HFFc6 (cell line): ENCODE results near the gene TOP2A. TPM values are rescaled to one million over a fixed set of nuclear protein-coding genes. Genes with fewer than 3 reads are reported as not detected.

ENCODE experiments used
- DNase-seq: peaks from one replicate; pipeline ENCODE4 v3.0.0-alpha.2; 2018
- H3K27ac Mint-ChIP-seq: 2 replicates; pipeline ENCODE4 v1.8.0; 2020; ENCODE audit warnings: mild to moderate bottlenecking, mixed read lengths
- H3K27me3 Mint-ChIP-seq: 2 replicates; pipeline ENCODE4 v1.8.0; 2021; ENCODE audit warnings: mild to moderate bottlenecking, moderate library complexity, mixed read lengths; ENCODE audit not compliant: insufficient read depth
- H3K36me3 Mint-ChIP-seq: 2 replicates; pipeline ENCODE4 v1.8.0; 2021; ENCODE audit warnings: low read depth, mixed read lengths
- H3K4me1 Mint-ChIP-seq: 2 replicates; pipeline ENCODE4 v1.8.0; 2020; ENCODE audit warnings: low read depth, mixed read lengths
- H3K4me3 Mint-ChIP-seq: 2 replicates; pipeline ENCODE4 v1.8.0; 2020; ENCODE audit warnings: mild to moderate bottlenecking, moderate library complexity, mixed read lengths
- H3K9me3 Mint-ChIP-seq: 2 replicates; pipeline ENCODE4 v1.8.0; 2020; ENCODE audit warnings: mild to moderate bottlenecking, mixed read lengths
- total RNA-seq, 6 experiments: library from RNA; stranded (reverse); fragmentation: NEBNext Ultra II Directional; extraction: Animal tissue kit (Norgen Biotek cat#: 25700); gene quantifications; 2 replicates in 1 of 6; 3 replicates in 5 of 6; pipeline ENCODE4 v1.2.3, GENCODE V29; 2021
- TF ChIP-seq, protein P1 (sequence below): fragments of 200-600 bp; sonication (generic); IDR thresholded peaks from 2 replicates; pipeline ENCODE4 v1.5.0; 2021; ENCODE audit warnings: antibody characterized with exemption, mild to moderate bottlenecking

TOP2A gene
- total RNA-seq, 6 experiments from 2014 or later = 73.2 to 170 (median 150) TPM

DNA sequence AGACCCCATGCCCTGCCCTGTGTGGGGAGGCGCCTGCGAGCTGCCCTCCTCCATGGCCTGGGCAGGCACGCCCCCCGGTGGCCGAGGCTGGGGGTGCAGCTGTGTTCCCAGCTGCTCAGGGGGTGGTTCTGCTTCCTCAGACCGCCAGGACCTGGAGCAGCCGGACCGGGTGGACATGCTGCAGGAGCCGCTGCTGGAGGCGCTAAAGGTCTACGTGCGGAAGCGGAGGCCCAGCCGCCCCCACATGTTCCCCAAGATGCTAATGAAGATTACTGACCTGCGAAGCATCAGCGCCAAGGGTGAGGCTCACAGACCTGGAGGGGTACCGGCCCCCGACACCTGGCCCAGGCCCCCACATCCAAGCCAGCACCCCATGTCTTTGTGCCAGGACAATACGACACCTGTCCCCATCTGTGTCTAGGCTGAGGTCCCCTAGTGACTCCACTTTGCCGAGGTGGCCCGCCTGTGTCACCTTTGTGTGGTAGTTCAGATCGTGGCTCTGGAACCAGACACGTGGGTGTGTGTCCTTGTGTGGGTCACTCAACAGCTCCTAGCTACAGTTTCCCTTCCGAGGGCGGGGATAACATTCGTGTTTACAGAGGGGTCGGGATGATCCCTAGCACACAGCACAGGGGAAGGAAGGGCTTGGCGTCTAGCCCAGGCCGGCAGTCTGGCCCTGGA lies 62.4 kb downstream of the TOP2A start:
- H3K9me3 Mint-ChIP-seq = no peaks in the 10 kb centered on the region
- H3K4me1 Mint-ChIP-seq = peaks cover 12% of the 10 kb centered on the region
- peaks cover 2% of the 10 kb centered on the region for H3K27me3 Mint-ChIP-seq
- peaks cover 9% of the 10 kb centered on the region for H3K36me3 Mint-ChIP-seq
- peak; percentile 33 for DNase-seq
- H3K4me3 Mint-ChIP-seq = no peak overlapping the region
- TF ChIP-seq, protein P1, sequence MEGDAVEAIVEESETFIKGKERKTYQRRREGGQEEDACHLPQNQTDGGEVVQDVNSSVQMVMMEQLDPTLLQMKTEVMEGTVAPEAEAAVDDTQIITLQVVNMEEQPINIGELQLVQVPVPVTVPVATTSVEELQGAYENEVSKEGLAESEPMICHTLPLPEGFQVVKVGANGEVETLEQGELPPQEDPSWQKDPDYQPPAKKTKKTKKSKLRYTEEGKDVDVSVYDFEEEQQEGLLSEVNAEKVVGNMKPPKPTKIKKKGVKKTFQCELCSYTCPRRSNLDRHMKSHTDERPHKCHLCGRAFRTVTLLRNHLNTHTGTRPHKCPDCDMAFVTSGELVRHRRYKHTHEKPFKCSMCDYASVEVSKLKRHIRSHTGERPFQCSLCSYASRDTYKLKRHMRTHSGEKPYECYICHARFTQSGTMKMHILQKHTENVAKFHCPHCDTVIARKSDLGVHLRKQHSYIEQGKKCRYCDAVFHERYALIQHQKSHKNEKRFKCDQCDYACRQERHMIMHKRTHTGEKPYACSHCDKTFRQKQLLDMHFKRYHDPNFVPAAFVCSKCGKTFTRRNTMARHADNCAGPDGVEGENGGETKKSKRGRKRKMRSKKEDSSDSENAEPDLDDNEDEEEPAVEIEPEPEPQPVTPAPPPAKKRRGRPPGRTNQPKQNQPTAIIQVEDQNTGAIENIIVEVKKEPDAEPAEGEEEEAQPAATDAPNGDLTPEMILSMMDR = peak; percentile 98
- H3K27ac Mint-ChIP-seq = no peak overlapping the region

DNA sequence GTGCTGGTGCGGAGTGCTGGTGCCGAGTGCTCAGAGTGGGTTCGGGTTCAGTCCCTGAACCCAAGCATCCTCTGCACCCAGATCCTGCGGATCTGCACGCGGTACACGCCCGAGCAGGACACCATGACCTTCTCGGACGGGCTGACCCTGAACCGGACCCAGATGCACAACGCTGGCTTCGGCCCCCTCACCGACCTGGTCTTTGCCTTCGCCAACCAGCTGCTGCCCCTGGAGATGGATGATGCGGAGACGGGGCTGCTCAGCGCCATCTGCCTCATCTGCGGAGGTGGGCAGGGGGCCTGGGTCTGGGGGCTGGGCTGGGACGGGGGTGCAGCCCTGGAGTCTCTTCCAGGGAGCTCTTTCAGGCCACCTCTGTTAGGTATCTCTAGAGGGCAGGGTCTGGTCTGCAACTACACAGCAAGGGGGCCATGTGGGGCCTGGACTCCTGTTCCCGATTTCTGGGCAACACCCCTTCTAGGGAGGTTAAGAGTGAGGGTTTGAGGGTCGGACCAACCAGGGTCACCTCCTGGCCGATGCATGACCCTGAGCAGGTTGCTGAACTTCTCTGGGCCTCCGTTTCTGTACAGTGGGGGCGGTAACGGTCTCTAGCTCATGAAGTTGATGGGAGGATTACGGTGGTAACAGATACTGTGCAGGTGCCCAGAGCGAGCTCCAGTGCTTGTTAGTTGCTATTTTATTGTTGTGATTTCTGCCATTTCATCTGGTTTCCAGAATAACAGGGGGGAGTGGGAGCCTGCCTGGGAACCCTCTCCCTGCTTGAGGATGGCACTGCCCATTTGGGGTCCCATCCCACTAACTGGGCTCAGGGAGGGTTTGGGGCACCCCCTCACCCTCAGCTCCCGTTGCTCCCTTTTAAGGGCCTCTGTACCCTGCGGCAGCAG lies 63.2 kb downstream of the TOP2A start:
- Mint-ChIP-seq H3K36me3 (peaks cover 17% of the 10 kb centered on the region), H3K4me1 (peaks cover 20% of the 10 kb centered on the region), H3K27ac (no peak overlapping the region), H3K27me3 (peaks cover 2% of the 10 kb centered on the region), H3K9me3 (no peaks in the 10 kb centered on the region), H3K4me3 (no peak overlapping the region)
- no peak for DNase-seq
- TF ChIP-seq, protein P1 = no peak

DNA sequence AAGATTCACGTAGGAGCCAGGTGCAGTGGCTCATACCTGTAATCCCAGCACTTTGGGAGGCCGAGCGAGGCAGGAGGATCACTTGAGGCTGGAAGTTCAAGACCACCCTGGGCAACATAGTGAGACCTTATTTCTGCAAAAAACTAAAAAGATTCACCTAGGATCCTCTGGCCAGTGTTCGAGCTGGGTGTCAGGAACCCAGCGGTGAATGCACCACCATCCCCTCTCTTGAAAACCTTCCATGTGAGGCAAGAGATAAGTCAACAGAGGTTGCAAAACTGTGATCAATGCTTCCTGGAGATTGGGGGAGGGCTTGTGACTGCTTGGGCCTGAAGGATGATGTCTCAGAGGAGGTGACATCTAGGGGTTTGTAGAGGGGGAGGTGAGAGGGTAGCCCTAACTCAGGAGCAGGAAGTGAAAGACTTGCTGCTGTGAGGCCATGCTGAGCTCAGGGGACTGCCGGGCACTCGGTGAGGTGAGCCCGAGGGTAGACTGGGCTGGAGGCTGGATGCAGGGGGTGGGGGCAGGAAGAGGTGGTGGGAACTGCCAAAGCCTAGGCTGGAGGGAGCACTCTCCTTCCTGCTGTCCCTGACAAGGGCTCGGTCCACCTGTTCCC lies 64.8 kb downstream of the TOP2A start:
- DNase-seq = no peak
- H3K4me1 Mint-ChIP-seq = peaks cover 17% of the 10 kb centered on the region
- no peak overlapping the region for H3K4me3 Mint-ChIP-seq
- no peaks in the 10 kb centered on the region; the same call in none of the 2 replicates for H3K27me3 Mint-ChIP-seq
- peaks cover 23% of the 10 kb centered on the region for H3K36me3 Mint-ChIP-seq
- H3K9me3 Mint-ChIP-seq = no peaks in the 10 kb centered on the region
- TF ChIP-seq, protein P1 = no peak
- 0 out of 2 replicates have a peak overlapping the region, but pooled peaks have one; percentile 19 for H3K27ac Mint-ChIP-seq

DNA sequence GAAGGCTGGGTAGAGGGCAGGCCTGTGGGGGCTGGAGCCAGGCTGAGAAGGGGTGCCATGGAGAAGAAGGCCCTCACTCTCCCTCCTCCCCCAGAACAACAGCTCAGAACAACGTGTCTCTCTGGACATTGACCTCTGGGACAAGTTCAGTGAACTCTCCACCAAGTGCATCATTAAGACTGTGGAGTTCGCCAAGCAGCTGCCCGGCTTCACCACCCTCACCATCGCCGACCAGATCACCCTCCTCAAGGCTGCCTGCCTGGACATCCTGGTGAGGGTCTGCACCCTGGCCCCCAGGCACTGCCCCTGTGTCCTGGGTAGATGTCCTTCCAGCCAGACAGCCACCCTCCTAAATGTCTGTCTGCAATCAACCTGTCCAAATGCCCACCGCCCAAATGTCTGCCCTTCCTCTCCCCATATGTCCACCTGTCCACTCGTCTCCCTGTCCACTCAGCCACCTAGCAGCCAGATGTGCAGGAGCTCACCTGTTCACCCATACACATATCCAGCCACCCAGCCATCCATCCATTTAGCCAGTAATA lies 65.4 kb downstream of the TOP2A start:
- no peak overlapping the region for H3K27ac Mint-ChIP-seq
- H3K9me3 Mint-ChIP-seq = no peaks in the 10 kb centered on the region
- H3K27me3 Mint-ChIP-seq = no peaks in the 10 kb centered on the region; the same call in none of the 2 replicates
- DNase-seq = no peak
- TF ChIP-seq, protein P1 = no peak
- H3K4me1 Mint-ChIP-seq = peaks cover 17% of the 10 kb centered on the region
- peaks cover 23% of the 10 kb centered on the region for H3K36me3 Mint-ChIP-seq
- no peak overlapping the region for H3K4me3 Mint-ChIP-seq
